ENCODE measurements around the gene GTF2H4. TPM values are rescaled to one million over a fixed set of nuclear protein-coding genes. Genes with fewer than 3 reads are reported as not detected.

Gene GTF2H4
- total RNA-seq, 2 donors from 2014 or later: 15.8 to 25.7 TPM

DNA sequence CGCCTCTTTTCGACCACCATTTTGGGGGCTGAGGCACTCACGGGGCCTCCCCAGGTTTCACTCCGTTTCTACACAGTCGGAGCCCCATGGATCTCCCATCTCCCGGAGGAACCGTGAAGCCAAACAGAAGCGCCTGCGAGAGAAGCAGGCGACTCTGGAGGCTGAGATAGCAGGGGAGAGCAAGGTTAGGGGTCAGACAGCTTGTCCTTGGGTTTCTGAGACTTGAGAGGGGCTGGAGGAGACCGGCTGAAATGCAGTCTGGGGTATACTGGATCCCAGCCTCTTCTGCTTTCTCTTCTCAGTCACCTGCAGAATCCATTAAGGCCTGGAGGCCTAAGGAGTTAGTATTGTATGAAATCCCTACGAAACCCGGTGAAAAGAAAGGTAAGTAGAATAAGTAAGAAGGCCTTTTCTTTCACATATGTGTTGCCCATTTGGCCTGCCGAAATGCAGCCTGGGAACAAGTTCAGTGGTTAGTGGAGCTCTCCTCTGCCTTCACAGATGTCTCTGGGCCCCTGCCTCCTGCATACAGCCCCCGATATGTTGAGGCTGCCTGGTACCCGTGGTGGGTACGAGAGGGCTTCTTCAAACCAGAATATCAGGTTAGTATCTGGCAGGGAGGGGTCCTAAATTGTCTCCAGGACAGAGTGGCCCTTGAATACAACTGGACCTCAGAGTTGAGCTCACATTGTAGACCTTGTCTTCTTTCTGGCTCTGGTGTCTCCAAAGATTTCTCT lies 7.0 kb downstream of the GTF2H4 start:
- TF ChIP-seq, protein P1, sequence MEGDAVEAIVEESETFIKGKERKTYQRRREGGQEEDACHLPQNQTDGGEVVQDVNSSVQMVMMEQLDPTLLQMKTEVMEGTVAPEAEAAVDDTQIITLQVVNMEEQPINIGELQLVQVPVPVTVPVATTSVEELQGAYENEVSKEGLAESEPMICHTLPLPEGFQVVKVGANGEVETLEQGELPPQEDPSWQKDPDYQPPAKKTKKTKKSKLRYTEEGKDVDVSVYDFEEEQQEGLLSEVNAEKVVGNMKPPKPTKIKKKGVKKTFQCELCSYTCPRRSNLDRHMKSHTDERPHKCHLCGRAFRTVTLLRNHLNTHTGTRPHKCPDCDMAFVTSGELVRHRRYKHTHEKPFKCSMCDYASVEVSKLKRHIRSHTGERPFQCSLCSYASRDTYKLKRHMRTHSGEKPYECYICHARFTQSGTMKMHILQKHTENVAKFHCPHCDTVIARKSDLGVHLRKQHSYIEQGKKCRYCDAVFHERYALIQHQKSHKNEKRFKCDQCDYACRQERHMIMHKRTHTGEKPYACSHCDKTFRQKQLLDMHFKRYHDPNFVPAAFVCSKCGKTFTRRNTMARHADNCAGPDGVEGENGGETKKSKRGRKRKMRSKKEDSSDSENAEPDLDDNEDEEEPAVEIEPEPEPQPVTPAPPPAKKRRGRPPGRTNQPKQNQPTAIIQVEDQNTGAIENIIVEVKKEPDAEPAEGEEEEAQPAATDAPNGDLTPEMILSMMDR (IDR thresholded peaks at IDR 0.05): no peak
- no peaks in the 10 kb centered on the region for H3K27me3 ChIP-seq
- peak overlapping the region; percentile 80 for H3K27ac ChIP-seq
- peak; percentile 28 for DNase-seq
- H3K36me3 ChIP-seq: no peaks in the 10 kb centered on the region
- peak overlapping the region; percentile 55 for H3K4me3 ChIP-seq
- H3K9ac ChIP-seq (ENCODE audit: low read depth in 2 of 2, low read length in 2 of 2): peak overlapping the region; percentile 76 to 93
- H3K9me3 ChIP-seq: no peaks in the 10 kb centered on the region
- intact Hi-C loops (cut with DNase I): loop anchor here (5.0 kb wide), 1 partner anchor 162 kb away; no protein-coding TSS in a partner anchor
- H3K4me1 ChIP-seq: peaks cover 3% of the 10 kb centered on the region

DNA sequence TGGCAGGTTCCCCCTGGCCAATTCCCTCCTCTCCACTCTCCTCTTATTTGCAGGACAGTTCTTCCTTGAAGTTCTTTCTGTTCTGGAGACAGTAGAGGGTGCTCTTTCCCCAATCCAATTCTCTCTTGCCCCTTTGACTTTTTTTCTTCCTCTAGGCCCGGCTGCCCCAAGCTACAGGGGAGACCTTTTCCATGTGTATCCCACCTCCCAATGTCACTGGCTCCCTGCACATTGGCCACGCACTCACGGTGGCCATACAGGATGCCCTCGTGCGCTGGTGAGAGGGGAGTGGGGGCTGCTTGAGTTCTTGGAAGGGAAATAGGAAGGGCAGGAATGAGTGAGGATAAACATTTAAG lies 7.6 kb downstream of the GTF2H4 start:
- intact Hi-C loops (cut with DNase I): loop anchor here (5.0 kb wide), 1 partner anchor 162 kb away; no protein-coding TSS in a partner anchor
- peaks cover 3% of the 10 kb centered on the region for H3K4me1 ChIP-seq
- peak overlapping the region; percentile 80 for H3K27ac ChIP-seq
- no peaks in the 10 kb centered on the region for H3K27me3 ChIP-seq
- H3K9ac ChIP-seq (ENCODE audit: low read depth in 2 of 2, low read length in 2 of 2): peak overlapping the region in 1 of 2 donors; percentile 93
- TF ChIP-seq, protein P1 (IDR thresholded peaks at IDR 0.05): peak; percentile 37
- peak; percentile 48 for DNase-seq
- no peaks in the 10 kb centered on the region for H3K9me3 ChIP-seq
- H3K4me3 ChIP-seq: no peak overlapping the region
- no peaks in the 10 kb centered on the region for H3K36me3 ChIP-seq

DNA sequence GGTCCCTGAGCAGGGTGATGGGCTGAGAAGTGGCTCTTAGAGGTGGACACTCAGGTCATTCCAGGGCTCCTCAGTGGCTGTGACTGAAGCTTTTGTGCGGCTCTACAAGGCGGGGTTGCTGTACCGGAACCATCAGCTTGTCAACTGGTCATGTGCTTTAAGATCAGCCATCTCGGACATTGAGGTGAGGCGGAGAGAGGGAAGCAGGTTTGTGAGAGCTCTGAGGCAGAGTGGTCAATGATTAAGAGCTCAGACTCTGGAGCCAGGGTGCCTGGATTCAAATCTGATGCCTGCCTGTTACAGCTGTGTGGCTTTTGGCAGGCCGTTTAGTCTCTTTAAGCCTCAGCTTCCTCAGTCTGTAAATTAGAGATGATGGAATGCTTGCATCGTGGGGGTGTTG lies 9.0 kb downstream of the GTF2H4 start:
- DNase-seq: no peak
- H3K4me1 ChIP-seq: peaks cover 3% of the 10 kb centered on the region
- H3K9ac ChIP-seq (ENCODE audit: low read depth in 2 of 2, low read length in 2 of 2): no peak overlapping the region
- intact Hi-C loops (cut with DNase I): loop anchor here (5.0 kb wide), 1 partner anchor 160 kb away; no protein-coding TSS in a partner anchor
- no peak overlapping the region for H3K4me3 ChIP-seq
- H3K9me3 ChIP-seq: no peaks in the 10 kb centered on the region
- TF ChIP-seq, protein P1 (IDR thresholded peaks at IDR 0.05): no peak
- no peaks in the 10 kb centered on the region for H3K27me3 ChIP-seq
- peaks cover 5% of the 10 kb centered on the region for H3K36me3 ChIP-seq
- H3K27ac ChIP-seq: no peak overlapping the region

DNA sequence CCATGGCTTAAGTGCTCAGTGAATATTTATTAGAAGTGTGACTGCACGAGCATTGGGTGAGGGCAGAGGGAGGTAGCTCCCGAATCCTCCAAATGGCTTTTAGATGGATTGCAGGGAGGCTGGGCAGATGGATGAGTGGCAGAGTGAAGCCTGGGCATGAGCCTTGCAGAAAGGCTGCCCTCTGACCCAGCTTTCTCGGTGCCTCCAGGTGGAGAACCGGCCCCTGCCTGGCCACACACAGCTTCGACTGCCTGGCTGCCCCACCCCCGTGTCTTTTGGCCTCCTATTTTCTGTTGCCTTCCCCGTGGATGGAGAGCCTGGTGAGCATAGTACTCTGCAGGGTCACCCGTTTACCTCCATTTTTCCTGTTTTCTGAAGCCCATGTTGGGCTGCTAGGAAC lies 9.5 kb downstream of the GTF2H4 start:
- Histone ChIP-seq H3K9me3 (no peaks in the 10 kb centered on the region), H3K36me3 (peaks cover 5% of the 10 kb centered on the region), H3K4me3 (no peak overlapping the region), H3K27me3 (no peaks in the 10 kb centered on the region), H3K9ac (ENCODE audit: low read depth in 2 of 2, low read length in 2 of 2) (no peak overlapping the region), H3K27ac (no peak overlapping the region), H3K4me1 (peaks cover 3% of the 10 kb centered on the region)
- no peak for DNase-seq
- intact Hi-C loops (cut with DNase I): loop anchor here (5.0 kb wide), 1 partner anchor 160 kb away; no protein-coding TSS in a partner anchor
- TF ChIP-seq, protein P1 (IDR thresholded peaks at IDR 0.05): no peak

DNA sequence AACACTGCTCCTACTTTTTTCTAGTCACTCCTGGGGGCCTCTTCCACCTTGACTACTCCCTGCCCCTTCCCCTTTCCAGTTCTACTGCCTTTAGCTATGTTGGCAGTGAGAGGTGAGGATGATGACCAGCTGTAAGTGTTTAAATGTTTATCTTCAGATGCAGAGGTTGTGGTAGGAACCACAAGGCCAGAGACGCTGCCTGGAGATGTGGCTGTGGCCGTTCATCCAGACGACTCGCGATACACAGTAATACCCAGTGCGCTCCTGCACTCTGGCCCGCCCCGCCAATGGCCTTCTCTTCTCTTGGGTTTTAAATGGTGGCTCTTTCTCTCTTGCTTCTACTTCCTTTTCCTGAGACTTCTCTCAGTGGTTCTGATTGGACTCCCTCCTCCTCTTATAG lies 10.7 kb downstream of the GTF2H4 start:
- no peak for DNase-seq
- no peak overlapping the region for H3K4me3 ChIP-seq
- H3K36me3 ChIP-seq: peaks cover 5% of the 10 kb centered on the region
- intact Hi-C loops (cut with DNase I): loop anchor here (5.0 kb wide), 1 partner anchor 159 kb away; no protein-coding TSS in a partner anchor
- peaks cover 3% of the 10 kb centered on the region for H3K4me1 ChIP-seq
- no peak overlapping the region for H3K9ac ChIP-seq (ENCODE audit: low read depth in 2 of 2, low read length in 2 of 2)
- TF ChIP-seq, protein P1 (IDR thresholded peaks at IDR 0.05): no peak
- H3K9me3 ChIP-seq: no peaks in the 10 kb centered on the region
- no peaks in the 10 kb centered on the region for H3K27me3 ChIP-seq
- H3K27ac ChIP-seq: no peak overlapping the region

Data from colonic mucosa (tissue), 4 donors.